Fibroblast of pulmonary artery (primary cell): ENCODE data around the gene SIVA1.

Source experiments
- DNase-seq: peaks from one replicate; pipeline ENCODE4 v3.0.0-alpha.2; 2010; ENCODE audit warnings: low read depth
- H3K4me3 ChIP-seq: replicated peaks from 2 replicates; pipeline ENCODE4 v1.5.1; 2011; ENCODE audit warnings: low read depth, mild to moderate bottlenecking, control low read depth, low read length, moderate library complexity
- CTCF ChIP-seq: IDR thresholded peaks from 2 replicates; pipeline ENCODE4 v1.5.1; 2011; ENCODE audit warnings: mild to moderate bottlenecking, control low read depth, low read length, inconsistent platforms; ENCODE audit errors: missing control alignments

Gene SIVA1, protein sequence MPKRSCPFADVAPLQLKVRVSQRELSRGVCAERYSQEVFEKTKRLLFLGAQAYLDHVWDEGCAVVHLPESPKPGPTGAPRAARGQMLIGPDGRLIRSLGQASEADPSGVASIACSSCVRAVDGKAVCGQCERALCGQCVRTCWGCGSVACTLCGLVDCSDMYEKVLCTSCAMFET

GRCh38 chr14:104752735-104753527 is at the start of gene SIVA1:
TSS of gene SIVA1 (plus strand) at chr14:104753147. CDS start at chr14:104753202, 55 bp downstream.
- H3K4me3 ChIP-seq: peak within 1 kb of the TSS; percentile 89

GRCh38 chr14:104703269-104703668 is 49.7 kb upstream of the SIVA1 start:
- DNase-seq: no peak
- no peak for TF ChIP-seq CTCF
- H3K4me3 ChIP-seq: no peak overlapping the region

More at GRCh38 chr14:104752735-104753527, at the start of gene SIVA1:
- no peak for TF ChIP-seq CTCF
- peak; percentile 99 for DNase-seq

GRCh38 chr14:104704252-104704651 is 48.7 kb upstream of the SIVA1 start:
- no peak for DNase-seq
- no peak for TF ChIP-seq CTCF
- H3K4me3 ChIP-seq: no peak overlapping the region

DNA sequence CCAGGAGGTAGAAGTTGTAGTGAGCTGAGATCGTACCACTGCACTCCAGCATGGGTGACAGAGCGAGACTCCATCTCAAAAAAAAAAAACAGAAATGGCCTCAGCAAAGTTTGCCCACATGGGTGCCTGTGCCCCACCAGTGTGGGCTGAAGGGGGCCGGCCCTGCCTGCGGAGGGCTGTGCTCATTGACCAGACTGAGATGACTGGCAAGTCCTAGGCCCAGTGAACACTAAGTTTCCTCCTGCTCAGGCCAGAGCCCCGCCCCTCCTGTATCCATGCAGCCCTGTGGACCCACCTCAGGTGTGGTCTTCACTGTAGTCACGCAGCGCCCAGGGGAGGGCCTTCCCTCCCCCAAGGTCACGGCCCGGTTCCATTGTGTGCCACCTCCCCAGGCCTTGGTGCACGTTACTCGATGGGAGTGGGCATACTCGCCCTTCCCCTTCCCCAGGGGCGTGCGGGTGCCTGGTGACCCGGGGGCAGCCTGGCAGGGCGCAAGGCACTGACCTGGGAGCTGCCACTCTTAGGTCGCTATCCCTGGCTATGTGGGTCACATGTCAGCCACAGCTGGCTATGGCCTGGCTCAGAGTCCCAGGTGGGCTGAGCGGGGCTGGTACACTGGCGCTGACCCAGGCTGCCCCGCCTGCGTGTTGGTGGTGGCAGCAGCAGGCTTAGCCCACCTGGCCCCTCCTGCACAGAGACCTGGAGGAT is 47.5 kb upstream of the SIVA1 start:
- no peak overlapping the region for H3K4me3 ChIP-seq
- DNase-seq: no peak
- no peak for TF ChIP-seq CTCF

DNA sequence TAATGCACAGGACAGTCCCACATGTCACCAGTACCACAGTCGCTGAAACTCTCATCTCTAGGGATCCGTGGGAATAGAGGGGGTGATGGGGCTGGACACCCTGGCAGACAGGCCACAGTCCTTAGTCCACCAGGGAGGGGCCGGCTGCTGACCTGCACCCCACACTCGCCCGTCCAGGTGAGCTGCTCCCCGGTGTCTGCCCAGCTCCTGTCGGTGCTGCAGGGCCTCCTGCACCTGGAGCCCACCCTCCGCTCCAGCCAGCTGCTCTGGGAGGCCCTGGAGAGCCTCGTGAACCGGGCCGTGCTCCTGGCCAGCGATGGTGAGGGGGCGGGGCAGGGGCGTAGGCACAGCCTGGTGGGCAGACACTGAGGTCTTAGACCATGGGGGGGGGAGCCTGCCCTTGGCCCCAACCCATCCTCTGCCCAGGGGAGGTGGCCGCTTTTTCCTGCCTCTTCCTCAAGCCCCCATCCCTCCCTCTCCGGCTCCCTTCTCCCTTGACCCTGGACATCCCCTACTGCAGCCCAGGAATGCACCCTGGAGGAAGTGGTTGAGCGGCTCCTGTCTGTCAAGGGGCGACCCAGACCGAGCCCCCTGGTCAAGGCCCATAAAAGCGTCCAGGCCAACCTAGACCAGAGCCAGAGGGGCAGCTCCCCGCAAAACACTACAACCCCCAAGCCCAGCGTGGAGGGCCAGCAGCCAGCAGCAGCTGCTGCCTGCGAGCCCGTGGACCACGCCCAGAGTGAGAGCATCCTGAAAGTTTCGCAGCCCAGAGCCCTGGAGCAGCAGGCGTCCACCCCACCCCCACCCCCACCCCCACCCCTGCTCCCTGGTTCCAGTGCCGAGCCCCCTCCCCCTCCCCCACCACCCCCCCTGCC is 46.0 kb upstream of the SIVA1 start:
- no peak overlapping the region for H3K4me3 ChIP-seq
- no peak for DNase-seq
- no peak for TF ChIP-seq CTCF
